Skeletal muscle satellite cell (primary cell): ENCODE results near the gene GEN1.
"Not testable (repeated sequence)": the region's sequence is repeated elsewhere in the genome, so short reads cannot be mapped to it uniquely, and the experiment has no call there.

Source experiments
- H3K27me3 ChIP-seq: 2 replicates; pipeline ENCODE4 v1.7.0; 2013; ENCODE audit warnings: low read length; ENCODE audit not compliant: control insufficient read depth, insufficient read depth
- H3K36me3 ChIP-seq: 2 replicates; pipeline ENCODE4 v1.7.0; 2013; ENCODE audit warnings: mild to moderate bottlenecking, control low read depth, low read length; ENCODE audit not compliant: insufficient read depth
- H3K4me1 ChIP-seq: 2 replicates; pipeline ENCODE4 v1.7.0; 2013; ENCODE audit warnings: low read length; ENCODE audit not compliant: control insufficient read depth, insufficient read depth
- H3K4me2 ChIP-seq: 2 replicates; pipeline ENCODE4 v1.7.0; 2013; ENCODE audit warnings: mild to moderate bottlenecking, low read length
- H3K4me3 ChIP-seq: 2 replicates; pipeline ENCODE4 v1.7.0; 2013; ENCODE audit warnings: low read length
- H3K9ac ChIP-seq: 2 replicates; pipeline ENCODE4 v1.7.0; 2013; ENCODE audit warnings: mild to moderate bottlenecking, low read depth, low read length, moderate library complexity
- H3K9me3 ChIP-seq: replicated peaks from 2 replicates; pipeline ENCODE4 v1.7.0; 2013; ENCODE audit warnings: mild to moderate bottlenecking, control low read depth, low read length

The GEN1 gene

DNA sequence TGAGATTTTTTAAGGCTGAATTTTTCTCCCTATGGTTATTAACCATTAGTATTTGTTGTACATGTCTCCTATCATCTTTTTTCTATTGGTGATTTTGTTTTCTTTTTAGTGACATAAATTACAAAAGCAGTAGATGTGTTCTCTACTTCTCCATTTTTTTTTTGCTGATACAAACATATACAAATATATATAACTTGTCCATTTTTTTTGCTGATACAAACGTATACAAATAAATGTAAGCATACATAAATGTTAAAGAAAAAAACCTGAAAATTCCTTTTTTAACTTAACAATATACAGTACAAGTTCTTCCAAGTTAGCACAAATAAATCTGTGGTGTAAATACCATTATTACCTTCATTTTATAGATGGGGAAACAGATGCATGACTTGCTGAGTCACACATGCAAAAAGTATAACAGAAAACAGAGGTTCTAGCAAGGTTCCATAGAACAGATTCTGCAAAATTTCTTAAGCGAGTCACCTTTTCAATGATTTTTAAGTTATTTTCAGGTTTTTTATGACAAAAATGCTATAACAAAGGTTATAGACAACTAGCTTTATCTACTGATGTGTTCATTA lies 64.4 kb downstream of the GEN1 start:
- Histone ChIP-seq H3K4me2 (no peak overlapping the region), H3K36me3 (no peaks in the 10 kb centered on the region), H3K4me3 (no peak overlapping the region), H3K4me1 (peaks cover 8% of the 10 kb centered on the region), H3K27me3 (no peaks in the 10 kb centered on the region), H3K9me3 (no peaks in the 10 kb centered on the region), H3K9ac (no peak overlapping the region)

DNA sequence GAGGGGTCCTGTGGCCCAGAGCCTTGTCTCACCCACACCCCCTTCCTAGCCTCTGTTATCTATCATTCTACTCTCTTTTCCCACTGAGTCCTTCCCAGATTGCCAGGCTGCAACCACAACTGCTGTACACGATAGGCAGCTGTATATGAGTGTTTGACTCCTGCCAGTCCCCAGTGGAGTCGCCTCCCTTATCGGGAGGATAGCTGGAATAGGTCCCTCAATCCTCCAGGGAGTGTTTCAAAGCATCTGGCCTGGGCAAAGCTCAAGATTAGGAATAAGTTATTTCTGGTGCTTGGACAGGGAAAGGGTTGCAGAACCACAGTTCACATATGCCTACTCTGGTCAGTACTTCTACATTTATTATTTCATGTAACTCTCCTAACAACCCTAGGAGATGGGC lies 67.1 kb downstream of the GEN1 start:
- H3K9ac ChIP-seq: no peak overlapping the region
- no peaks in the 10 kb centered on the region for H3K36me3 ChIP-seq
- no peak overlapping the region for H3K4me2 ChIP-seq
- no peaks in the 10 kb centered on the region for H3K9me3 ChIP-seq
- H3K27me3 ChIP-seq: no peaks in the 10 kb centered on the region
- H3K4me1 ChIP-seq: no peaks in the 10 kb centered on the region
- H3K4me3 ChIP-seq: no peak overlapping the region

DNA sequence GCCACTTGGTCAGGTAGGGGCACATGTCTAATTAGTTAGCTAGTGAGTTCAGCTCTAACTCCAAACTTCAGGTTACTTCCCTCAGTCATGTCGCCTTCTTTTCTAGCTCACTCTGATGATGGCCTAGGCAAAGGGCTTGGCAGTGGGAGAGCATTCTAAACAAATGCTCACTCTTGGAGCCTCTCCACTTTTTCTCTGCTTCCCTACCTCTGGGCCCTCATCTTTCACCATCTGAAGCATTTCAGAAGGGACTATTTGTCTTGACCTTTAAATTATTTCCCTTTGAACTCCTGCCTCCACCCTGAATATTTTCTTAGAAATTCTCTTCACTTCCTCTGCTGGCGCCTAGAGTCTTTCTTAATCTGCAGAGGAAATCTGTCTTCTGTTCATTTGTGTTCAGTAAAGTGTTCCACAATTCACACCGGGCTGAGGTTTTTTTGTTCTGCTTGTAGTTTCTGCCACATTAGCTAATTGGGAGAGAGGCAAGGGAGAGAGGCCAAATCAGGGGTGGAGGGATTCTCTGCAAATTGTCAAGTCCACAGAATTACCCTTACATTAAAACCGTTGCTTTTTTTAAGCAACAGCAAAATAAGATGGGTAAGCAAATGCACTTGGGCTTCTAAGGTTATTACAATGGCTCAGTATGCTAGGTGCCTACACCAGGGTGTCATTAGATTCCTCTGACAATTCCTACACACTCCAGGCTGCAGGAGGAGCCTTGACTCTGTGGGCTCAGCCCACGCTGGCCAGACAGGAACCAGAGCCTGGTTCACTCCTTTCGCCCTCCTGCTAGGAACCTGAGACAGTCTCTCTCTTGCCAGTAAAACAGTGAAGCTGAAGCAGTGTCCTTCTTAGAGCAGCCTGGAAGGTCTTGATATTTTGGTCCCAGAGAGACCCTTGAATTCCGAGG lies 67.9 kb downstream of the GEN1 start:
- no peak overlapping the region for H3K9ac ChIP-seq
- no peaks in the 10 kb centered on the region for H3K9me3 ChIP-seq
- no peak overlapping the region for H3K4me2 ChIP-seq
- no peaks in the 10 kb centered on the region for H3K36me3 ChIP-seq
- H3K4me3 ChIP-seq: no peak overlapping the region
- no peaks in the 10 kb centered on the region for H3K27me3 ChIP-seq
- H3K4me1 ChIP-seq: no peaks in the 10 kb centered on the region

DNA sequence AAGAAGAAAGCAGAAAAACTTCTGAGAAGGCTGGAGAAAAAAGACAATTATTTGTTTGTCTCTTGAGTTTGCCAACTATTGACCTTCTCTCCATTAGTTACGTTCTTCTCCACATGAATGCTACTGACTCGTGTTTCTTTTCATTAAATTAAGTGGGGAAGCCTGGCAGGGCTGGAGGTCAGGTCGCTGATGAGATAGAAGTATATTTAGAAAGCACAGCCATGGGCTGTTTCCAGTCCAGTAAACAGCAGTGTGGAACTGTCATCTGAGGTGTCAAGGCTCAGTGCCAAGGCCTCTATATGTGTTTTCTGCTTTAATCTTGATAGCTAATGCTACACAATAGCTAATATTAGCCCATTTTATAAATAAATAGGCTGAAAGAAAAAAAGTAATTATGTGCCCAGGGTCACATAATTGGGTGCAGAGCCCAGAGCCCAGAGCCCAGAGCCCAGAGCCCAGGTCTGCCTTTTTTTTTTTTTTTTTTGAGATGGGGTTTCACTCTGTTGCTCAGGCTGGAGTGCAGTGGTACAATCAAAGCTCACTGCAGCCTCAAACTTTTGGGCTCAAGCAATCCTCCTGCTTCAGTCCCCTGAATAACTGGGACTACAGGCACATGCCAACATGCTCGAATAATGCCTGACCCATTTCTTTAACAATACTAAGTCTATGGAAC lies 68.6 kb downstream of the GEN1 start:
- H3K9ac ChIP-seq: no peak overlapping the region
- H3K4me3 ChIP-seq: no peak overlapping the region
- H3K36me3 ChIP-seq: no peaks in the 10 kb centered on the region
- H3K4me2 ChIP-seq: no peak overlapping the region
- no peaks in the 10 kb centered on the region for H3K4me1 ChIP-seq
- H3K9me3 ChIP-seq: no peaks in the 10 kb centered on the region
- H3K27me3 ChIP-seq: no peaks in the 10 kb centered on the region

DNA sequence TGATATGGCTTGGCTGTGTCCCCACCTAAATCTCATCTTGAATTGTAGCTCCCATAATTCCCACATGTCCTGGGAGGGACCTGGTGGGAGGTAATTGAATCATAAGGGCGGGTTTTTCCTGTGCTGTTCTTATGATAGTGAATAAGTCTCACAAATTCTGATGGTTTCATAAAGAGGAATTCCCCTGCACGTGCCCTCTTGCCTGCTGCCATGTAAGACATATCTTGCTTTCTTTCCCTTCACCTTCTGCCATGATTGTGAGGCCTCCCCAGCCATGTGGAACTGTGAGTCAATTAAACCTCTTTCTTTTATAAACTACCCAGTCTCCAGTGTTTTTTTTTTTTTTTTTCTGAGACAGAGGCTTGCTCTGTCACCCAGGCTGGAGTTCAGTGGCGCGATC lies 69.7 kb downstream of the GEN1 start:
- not testable (repeated sequence) for H3K4me3 ChIP-seq, H3K4me2 ChIP-seq, H3K9me3 ChIP-seq, H3K9ac ChIP-seq, H3K36me3 ChIP-seq, H3K27me3 ChIP-seq, H3K4me1 ChIP-seq

DNA sequence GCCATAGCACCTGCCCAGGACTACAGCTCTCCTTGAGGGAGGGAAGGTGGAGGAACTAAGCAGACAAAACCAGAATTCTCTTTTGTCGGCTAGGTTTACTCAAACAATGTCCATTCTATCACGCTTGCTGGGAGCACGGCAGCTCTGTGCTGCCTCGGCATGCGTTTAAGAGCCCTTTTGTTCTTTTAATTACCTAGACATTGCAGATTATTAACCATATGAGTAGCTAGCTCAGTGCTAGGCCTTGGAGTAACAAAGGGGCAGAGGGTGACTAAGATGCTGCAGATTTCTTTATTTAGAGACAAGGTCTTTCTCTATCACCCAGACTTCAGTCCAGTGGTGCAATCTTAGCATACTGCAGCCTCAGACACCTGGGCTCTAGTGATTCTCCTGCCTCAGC lies 73.4 kb downstream of the GEN1 start:
- H3K4me1 ChIP-seq: peaks cover 5% of the 10 kb centered on the region
- no peak overlapping the region for H3K4me3 ChIP-seq
- H3K9ac ChIP-seq: no peak overlapping the region
- H3K4me2 ChIP-seq: no peak overlapping the region
- no peaks in the 10 kb centered on the region for H3K9me3 ChIP-seq
- H3K36me3 ChIP-seq: no peaks in the 10 kb centered on the region
- peaks cover 18% of the 10 kb centered on the region for H3K27me3 ChIP-seq

DNA sequence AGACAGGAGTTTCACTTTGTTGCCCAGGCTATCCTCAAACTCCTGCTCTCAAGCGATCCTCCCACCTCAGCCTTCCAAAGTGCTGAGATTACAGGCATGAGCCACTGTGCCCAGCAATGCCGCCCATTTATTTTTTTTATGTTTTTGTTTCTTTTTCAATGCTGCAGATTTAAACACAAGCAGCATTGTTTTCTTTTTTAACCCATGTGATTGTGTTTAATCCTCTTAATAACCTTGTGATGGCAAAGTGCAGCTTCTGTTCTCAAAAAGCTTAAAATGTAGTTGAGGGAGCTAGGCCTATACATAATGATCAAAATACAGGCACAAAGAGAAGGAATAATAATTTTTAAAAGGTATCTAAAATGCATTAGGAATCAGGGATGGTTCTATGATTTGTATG lies 73.8 kb downstream of the GEN1 start:
- H3K4me2 ChIP-seq: no peak overlapping the region
- no peak overlapping the region for H3K9ac ChIP-seq
- H3K4me3 ChIP-seq: no peak overlapping the region
- no peaks in the 10 kb centered on the region for H3K9me3 ChIP-seq
- peaks cover 18% of the 10 kb centered on the region for H3K27me3 ChIP-seq
- H3K4me1 ChIP-seq: peaks cover 5% of the 10 kb centered on the region
- no peaks in the 10 kb centered on the region for H3K36me3 ChIP-seq

DNA sequence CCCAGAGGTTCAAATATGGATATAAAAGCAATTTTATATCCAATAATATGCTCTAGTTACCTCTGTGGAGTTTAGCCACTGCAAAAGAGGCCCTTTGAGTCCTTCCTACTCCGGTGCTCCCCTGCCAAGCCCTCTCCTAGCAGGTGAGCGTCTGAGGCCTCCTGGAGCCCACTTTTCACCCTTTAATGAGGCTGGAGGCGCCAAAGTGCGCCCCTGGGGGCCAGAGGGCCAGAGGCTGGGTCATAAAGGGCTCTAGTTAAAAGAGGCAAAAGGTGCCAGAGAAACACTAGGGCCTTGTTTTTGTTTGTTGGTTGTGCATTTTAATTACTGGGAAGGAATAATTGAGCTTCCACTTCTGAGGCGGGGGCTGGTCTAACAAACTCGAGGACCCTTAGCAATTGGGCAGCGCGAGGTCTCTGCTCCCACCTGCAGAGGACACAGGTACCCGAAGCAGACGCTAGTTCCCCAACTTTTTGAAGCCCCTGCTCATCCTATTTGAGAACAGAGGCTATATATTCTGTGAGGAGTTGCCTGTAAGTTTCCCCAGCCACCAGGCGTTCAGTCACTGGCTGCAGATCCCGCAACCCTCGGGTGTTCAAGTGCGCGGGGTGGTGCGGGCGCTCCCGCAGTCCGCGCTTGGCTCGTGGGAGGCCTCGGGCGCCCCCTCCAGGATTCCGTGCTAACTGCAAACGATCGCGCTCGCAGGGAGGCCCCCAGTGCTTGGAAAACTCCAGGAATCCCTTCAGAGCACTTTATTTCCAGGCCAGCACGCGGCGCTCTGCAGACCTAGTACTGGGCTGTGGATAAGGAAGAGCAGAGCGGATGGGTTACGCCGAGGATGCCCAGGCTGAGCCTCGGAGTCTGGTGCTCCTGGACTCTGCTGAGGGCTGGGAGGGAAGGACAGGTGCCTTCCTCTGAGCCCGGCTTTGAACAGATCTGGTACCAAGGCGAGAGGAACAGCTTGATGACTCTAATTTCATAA lies 76.4 kb downstream of the GEN1 start:
- H3K27me3 ChIP-seq: peaks cover 18% of the 10 kb centered on the region
- H3K9me3 ChIP-seq: no peaks in the 10 kb centered on the region
- H3K4me2 ChIP-seq: peak overlapping the region; percentile 81
- peak overlapping the region; percentile 56 for H3K4me3 ChIP-seq
- peaks cover 5% of the 10 kb centered on the region for H3K4me1 ChIP-seq
- no peak overlapping the region for H3K9ac ChIP-seq
- no peaks in the 10 kb centered on the region for H3K36me3 ChIP-seq

DNA sequence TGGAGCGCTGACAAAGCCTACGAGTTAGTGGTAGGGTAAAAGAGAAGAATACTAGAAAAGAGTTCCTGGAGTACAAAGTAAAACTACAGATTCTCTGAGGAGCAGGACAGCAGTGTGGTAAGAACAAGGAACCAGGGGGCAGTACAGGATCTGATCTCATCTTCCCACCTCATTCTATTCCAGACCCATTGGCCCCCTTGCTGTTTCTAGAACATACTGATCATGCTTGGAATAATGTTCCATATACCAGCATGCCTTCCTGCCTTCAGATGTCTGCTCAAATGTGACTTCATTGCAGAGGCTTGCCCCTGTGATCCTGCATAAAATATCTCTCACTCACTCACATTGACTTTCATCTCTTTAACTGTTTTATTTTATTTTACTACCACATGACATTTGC lies 81.6 kb downstream of the GEN1 start:
- peaks cover 12% of the 10 kb centered on the region for H3K27me3 ChIP-seq
- no peaks in the 10 kb centered on the region for H3K36me3 ChIP-seq
- no peak overlapping the region for H3K4me3 ChIP-seq
- H3K9ac ChIP-seq: no peak overlapping the region
- H3K9me3 ChIP-seq: no peaks in the 10 kb centered on the region
- H3K4me1 ChIP-seq: no peaks in the 10 kb centered on the region
- H3K4me2 ChIP-seq: no peak overlapping the region
